ENCODE results near the gene DUXB.
A peak's percentile ranks its signal among the peaks of the same experiment; 100 is the strongest.

DUXB gene

GRCh38 chr16:75710344-75710743 lies 9.1 kb upstream of the DUXB start:
- DNase-seq: peak; percentile 22

GRCh38 chr16:75703306-75703705 lies 2.0 kb upstream of the DUXB start:
- Histone ChIP-seq H4K5ac (ENCODE audit: low read length) (no peak overlapping the region), H3K4me3 (ENCODE audit: low read length) (no peak overlapping the region), H2AK5ac (ENCODE audit: low read length) (no peak overlapping the region), H4K8ac (ENCODE audit: low read depth, low read length) (no peak overlapping the region), H3K9ac (ENCODE audit: low read length) (no peak overlapping the region), H3K18ac (ENCODE audit: low read length) (no peak overlapping the region), H3K23ac (ENCODE audit: low read length) (no peak overlapping the region), H3K56ac (ENCODE audit: low read length) (no peak overlapping the region), H2BK15ac (replicated peaks; ENCODE audit: low read depth) (no peak overlapping the region), H3K36me3 (ENCODE audit: control insufficient read depth, insufficient read depth, low read length) (no peaks in the 10 kb centered on the region), H2BK120ac (ENCODE audit: low read depth, low read length) (no peak overlapping the region), H3K27me3 (ENCODE audit: insufficient read depth, low read length, poor library complexity) (no peaks in the 10 kb centered on the region), H2BK5ac (ENCODE audit: low read length) (no peak overlapping the region), H3K4ac (ENCODE audit: low read depth, low read length) (no peak overlapping the region), H3K27ac (ENCODE audit: low read depth, low read length) (no peak overlapping the region), H3K79me2 (ENCODE audit: control insufficient read depth, insufficient read depth, low read length) (no peaks in the 10 kb centered on the region), H3K4me2 (ENCODE audit: low read length) (no peak overlapping the region), H3K79me1 (ENCODE audit: low read length) (no peaks in the 10 kb centered on the region), H3K4me1 (ENCODE audit: control insufficient read depth, low read depth, low read length) (no peaks in the 10 kb centered on the region)
- WGBS (ENCODE audit: extremely low coverage, insufficient coverage, low lambda C conversion rate): no CpG with 5 or more reads among the region's 4 CpGs
- DNase-seq: no peak

More at GRCh38 chr16:75710344-75710743, 9.1 kb upstream of the DUXB start:
- Histone ChIP-seq H4K5ac (ENCODE audit: low read length) (no peak overlapping the region), H3K79me2 (ENCODE audit: control insufficient read depth, insufficient read depth, low read length) (no peaks in the 10 kb centered on the region), H3K4me1 (ENCODE audit: control insufficient read depth, low read depth, low read length) (no peaks in the 10 kb centered on the region), H2BK15ac (replicated peaks; ENCODE audit: low read depth) (no peak overlapping the region), H3K36me3 (ENCODE audit: control insufficient read depth, insufficient read depth, low read length) (no peaks in the 10 kb centered on the region), H3K27me3 (ENCODE audit: insufficient read depth, low read length, poor library complexity) (no peaks in the 10 kb centered on the region), H4K8ac (ENCODE audit: low read depth, low read length) (no peak overlapping the region), H3K4me2 (ENCODE audit: low read length) (no peak overlapping the region), H2BK120ac (ENCODE audit: low read depth, low read length) (no peak overlapping the region), H2AK5ac (ENCODE audit: low read length) (no peak overlapping the region), H3K4me3 (ENCODE audit: low read length) (no peak overlapping the region), H3K27ac (ENCODE audit: low read depth, low read length) (no peak overlapping the region), H2BK5ac (ENCODE audit: low read length) (no peak overlapping the region), H3K23ac (ENCODE audit: low read length) (no peak overlapping the region), H3K9ac (ENCODE audit: low read length) (no peak overlapping the region), H3K18ac (ENCODE audit: low read length) (no peak overlapping the region), H3K56ac (ENCODE audit: low read length) (no peak overlapping the region), H3K79me1 (ENCODE audit: low read length) (no peaks in the 10 kb centered on the region), H3K4ac (ENCODE audit: low read depth, low read length) (no peak overlapping the region)
- WGBS (ENCODE audit: extremely low coverage, insufficient coverage, low lambda C conversion rate): no CpG with 5 or more reads among the region's 2 CpGs

GRCh38 chr16:75702242-75702641 lies 981 bp upstream of the DUXB start:
- Histone ChIP-seq H2BK15ac (replicated peaks; ENCODE audit: low read depth) (no peak overlapping the region), H3K4me3 (ENCODE audit: low read length) (no peak overlapping the region), H3K36me3 (ENCODE audit: control insufficient read depth, insufficient read depth, low read length) (no peaks in the 10 kb centered on the region), H4K8ac (ENCODE audit: low read depth, low read length) (no peak overlapping the region), H3K56ac (ENCODE audit: low read length) (no peak overlapping the region), H2AK5ac (ENCODE audit: low read length) (no peak overlapping the region), H3K79me1 (ENCODE audit: low read length) (no peaks in the 10 kb centered on the region), H3K18ac (ENCODE audit: low read length) (no peak overlapping the region), H3K4me2 (ENCODE audit: low read length) (no peak overlapping the region), H3K9ac (ENCODE audit: low read length) (no peak overlapping the region), H3K4me1 (ENCODE audit: control insufficient read depth, low read depth, low read length) (no peaks in the 10 kb centered on the region), H2BK5ac (ENCODE audit: low read length) (no peak overlapping the region), H3K79me2 (ENCODE audit: control insufficient read depth, insufficient read depth, low read length) (no peaks in the 10 kb centered on the region), H3K27ac (ENCODE audit: low read depth, low read length) (no peak overlapping the region), H3K4ac (ENCODE audit: low read depth, low read length) (no peak overlapping the region), H4K5ac (ENCODE audit: low read length) (no peak overlapping the region), H3K27me3 (ENCODE audit: insufficient read depth, low read length, poor library complexity) (no peaks in the 10 kb centered on the region), H2BK120ac (ENCODE audit: low read depth, low read length) (no peak overlapping the region), H3K23ac (ENCODE audit: low read length) (no peak overlapping the region)
- DNase-seq: peak; percentile 24
- no CpG with 5 or more reads among the region's 2 CpGs for WGBS (ENCODE audit: extremely low coverage, insufficient coverage, low lambda C conversion rate)

GRCh38 chr16:75697571-75697970 lies 3.7 kb downstream of the DUXB start:
- Histone ChIP-seq H3K23ac (ENCODE audit: low read length) (no peak overlapping the region), H3K4me2 (ENCODE audit: low read length) (no peak overlapping the region), H3K4me1 (ENCODE audit: control insufficient read depth, low read depth, low read length) (no peaks in the 10 kb centered on the region), H4K8ac (ENCODE audit: low read depth, low read length) (no peak overlapping the region), H2BK120ac (ENCODE audit: low read depth, low read length) (no peak overlapping the region), H3K4ac (ENCODE audit: low read depth, low read length) (no peak overlapping the region), H3K79me2 (ENCODE audit: control insufficient read depth, insufficient read depth, low read length) (no peaks in the 10 kb centered on the region), H3K18ac (ENCODE audit: low read length) (no peak overlapping the region), H2BK15ac (replicated peaks; ENCODE audit: low read depth) (no peak overlapping the region), H4K5ac (ENCODE audit: low read length) (no peak overlapping the region), H3K56ac (ENCODE audit: low read length) (no peak overlapping the region), H3K27ac (ENCODE audit: low read depth, low read length) (no peak overlapping the region), H3K27me3 (ENCODE audit: insufficient read depth, low read length, poor library complexity) (no peaks in the 10 kb centered on the region), H2AK5ac (ENCODE audit: low read length) (no peak overlapping the region), H3K4me3 (ENCODE audit: low read length) (no peak overlapping the region), H3K36me3 (ENCODE audit: control insufficient read depth, insufficient read depth, low read length) (no peaks in the 10 kb centered on the region), H2BK5ac (ENCODE audit: low read length) (no peak overlapping the region), H3K9ac (ENCODE audit: low read length) (no peak overlapping the region), H3K79me1 (ENCODE audit: low read length) (no peaks in the 10 kb centered on the region)
- DNase-seq: no peak
- no CpG with 5 or more reads among the region's 5 CpGs for WGBS (ENCODE audit: extremely low coverage, insufficient coverage, low lambda C conversion rate)

- Histone ChIP-seq H2BK15ac (replicated peaks; ENCODE audit: low read depth) (no peak overlapping the region), H3K9ac (ENCODE audit: low read length) (no peak overlapping the region), H3K4ac (ENCODE audit: low read depth, low read length) (no peak overlapping the region), H3K79me1 (ENCODE audit: low read length) (no peaks in the 10 kb centered on the region), H4K5ac (ENCODE audit: low read length) (no peak overlapping the region), H3K18ac (ENCODE audit: low read length) (no peak overlapping the region), H2BK5ac (ENCODE audit: low read length) (no peak overlapping the region), H2AK5ac (ENCODE audit: low read length) (no peak overlapping the region), H3K4me3 (ENCODE audit: low read length) (no peak overlapping the region), H3K27ac (ENCODE audit: low read depth, low read length) (no peak overlapping the region), H3K27me3 (ENCODE audit: insufficient read depth, low read length, poor library complexity) (no peaks in the 10 kb centered on the region), H3K79me2 (ENCODE audit: control insufficient read depth, insufficient read depth, low read length) (no peaks in the 10 kb centered on the region), H3K4me1 (ENCODE audit: control insufficient read depth, low read depth, low read length) (no peaks in the 10 kb centered on the region), H3K56ac (ENCODE audit: low read length) (no peak overlapping the region), H4K8ac (ENCODE audit: low read depth, low read length) (no peak overlapping the region), H3K4me2 (ENCODE audit: low read length) (no peak overlapping the region), H3K36me3 (ENCODE audit: control insufficient read depth, insufficient read depth, low read length) (no peaks in the 10 kb centered on the region), H2BK120ac (ENCODE audit: low read depth, low read length) (no peak overlapping the region), H3K23ac (ENCODE audit: low read length) (no peak overlapping the region)
- peak; percentile 44 for DNase-seq
- no CpG with 5 or more reads among the region's 6 CpGs for WGBS (ENCODE audit: extremely low coverage, insufficient coverage, low lambda C conversion rate)
These were observed 5.6 kb downstream of the DUXB start for GRCh38 chr16:75695708-75696107.

- no peak overlapping the region for H4K5ac ChIP-seq (ENCODE audit: low read length)
- no peak overlapping the region for H2BK5ac ChIP-seq (ENCODE audit: low read length)
- H3K79me1 ChIP-seq (ENCODE audit: low read length): no peaks in the 10 kb centered on the region
- H3K4ac ChIP-seq (ENCODE audit: low read depth, low read length): no peak overlapping the region
- H3K18ac ChIP-seq (ENCODE audit: low read length): no peak overlapping the region
- no peak overlapping the region for H3K9ac ChIP-seq (ENCODE audit: low read length)
- no peaks in the 10 kb centered on the region for H3K36me3 ChIP-seq (ENCODE audit: control insufficient read depth, insufficient read depth, low read length)
- no peak overlapping the region for H2AK5ac ChIP-seq (ENCODE audit: low read length)
- H3K23ac ChIP-seq (ENCODE audit: low read length): no peak overlapping the region
- no peaks in the 10 kb centered on the region for H3K27me3 ChIP-seq (ENCODE audit: insufficient read depth, low read length, poor library complexity)
- no peak overlapping the region for H3K27ac ChIP-seq (ENCODE audit: low read depth, low read length)
- no peak overlapping the region for H3K4me3 ChIP-seq (ENCODE audit: low read length)
- H3K4me2 ChIP-seq (ENCODE audit: low read length): no peak overlapping the region
- no peak overlapping the region for H4K8ac ChIP-seq (ENCODE audit: low read depth, low read length)
- H2BK15ac ChIP-seq (replicated peaks; ENCODE audit: low read depth): no peak overlapping the region
- DNase-seq: no peak
- no peak overlapping the region for H2BK120ac ChIP-seq (ENCODE audit: low read depth, low read length)
- no peak overlapping the region for H3K56ac ChIP-seq (ENCODE audit: low read length)
- H3K4me1 ChIP-seq (ENCODE audit: control insufficient read depth, low read depth, low read length): no peaks in the 10 kb centered on the region
- no peaks in the 10 kb centered on the region for H3K79me2 ChIP-seq (ENCODE audit: control insufficient read depth, insufficient read depth, low read length)
These were observed 13.9 kb downstream of the DUXB start for GRCh38 chr16:75687361-75687760.

Data from mesendoderm (in vitro differentiated cells).